ENCODE data around the gene PILRB. TPM values are rescaled to one million over a fixed set of nuclear protein-coding genes. Genes with fewer than 3 reads are reported as not detected.

Gene PILRB
- total and polyA plus RNA-seq, 8 donors, result 24.0 to 47.7 (median 44.0) TPM

GRCh38 chr7:100393233-100393905 lies 35.5 kb downstream of the PILRB start:
- no peak for DNase-seq
- Histone ChIP-seq H3K9me3 (no peaks in the 10 kb centered on the region), H3K36me3 (peaks cover 0 to 7% of the 10 kb centered on the region in 2 donors), H3K27ac (no peak overlapping the region), H3K4me1 (peaks cover 0 to 24% of the 10 kb centered on the region in 2 donors), H3K27me3 (peaks cover 0 to 10% of the 10 kb centered on the region in 2 donors), H3K4me3 (no peak overlapping the region)
- intact Hi-C loops (cut with DNase I), result no loop called here
- no peak for TF ChIP-seq CTCF (IDR thresholded peaks at IDR 0.05)
- ATAC-seq, result no peak

GRCh38 chr7:100394077-100394476 lies 36.2 kb downstream of the PILRB start:
- no peak for DNase-seq
- H3K4me3 ChIP-seq, result no peak overlapping the region
- H3K4me1 ChIP-seq, result peaks cover 0 to 24% of the 10 kb centered on the region in 2 donors
- no peaks in the 10 kb centered on the region for H3K9me3 ChIP-seq
- H3K36me3 ChIP-seq, result peaks cover 0 to 7% of the 10 kb centered on the region in 2 donors
- peaks cover 0 to 10% of the 10 kb centered on the region in 2 donors for H3K27me3 ChIP-seq
- H3K27ac ChIP-seq, result no peak overlapping the region
- no peak for ATAC-seq
- TF ChIP-seq CTCF (IDR thresholded peaks at IDR 0.05), result no peak
- intact Hi-C loops (cut with DNase I), result no loop called here

- Histone ChIP-seq H3K4me1 (peaks cover 0 to 24% of the 10 kb centered on the region in 2 donors), H3K36me3 (peaks cover 0 to 17% of the 10 kb centered on the region in 2 donors), H3K27ac (peak overlapping the region in 1 of 2 donors; percentile 43), H3K4me3 (no peak overlapping the region), H3K9me3 (no peaks in the 10 kb centered on the region), H3K27me3 (no peaks in the 10 kb centered on the region)
- no peak for DNase-seq
- peak; percentile 67 for ATAC-seq
- no peak for TF ChIP-seq CTCF (IDR thresholded peaks at IDR 0.05)
- intact Hi-C loops (cut with DNase I), result no loop called here
These were observed 38.6 kb downstream of the PILRB start for GRCh38 chr7:100396421-100396982.

GRCh38 chr7:100397315-100398081 lies 39.6 kb downstream of the PILRB start:
- no peaks in the 10 kb centered on the region for H3K27me3 ChIP-seq
- ATAC-seq, result no peak
- TF ChIP-seq CTCF (IDR thresholded peaks at IDR 0.05), result no peak
- peaks cover 0 to 24% of the 10 kb centered on the region in 2 donors for H3K4me1 ChIP-seq
- no peaks in the 10 kb centered on the region for H3K9me3 ChIP-seq
- intact Hi-C loops (cut with DNase I), result no loop called here
- DNase-seq, result no peak
- H3K27ac ChIP-seq, result no peak overlapping the region
- H3K4me3 ChIP-seq, result no peak overlapping the region
- H3K36me3 ChIP-seq, result peaks cover 0 to 24% of the 10 kb centered on the region in 2 donors

GRCh38 chr7:100398239-100398638 lies 40.3 kb downstream of the PILRB start:
- no peak for DNase-seq
- Histone ChIP-seq H3K4me3 (no peak overlapping the region), H3K9me3 (no peaks in the 10 kb centered on the region), H3K4me1 (peaks cover 0 to 24% of the 10 kb centered on the region in 2 donors), H3K27ac (no peak overlapping the region), H3K36me3 (peaks cover 0 to 24% of the 10 kb centered on the region in 2 donors), H3K27me3 (no peaks in the 10 kb centered on the region)
- ATAC-seq, result no peak
- intact Hi-C loops (cut with DNase I), result no loop called here
- TF ChIP-seq CTCF (IDR thresholded peaks at IDR 0.05), result no peak
